ENCODE results near the gene PRAMEF11. TPM values are rescaled to one million over a fixed set of nuclear protein-coding genes. Genes with fewer than 3 reads are reported as not detected.

The PRAMEF11 gene
- not detected in 2 replicates for total RNA-seq

GRCh38 chr1:12831310-12831709 is at the start of gene PRAMEF11:
Gene PRAMEF11, minus strand, starts transcription at chr1:12831410. Its CDS starts 2,621 bp downstream, at chr1:12828789.

DNA sequence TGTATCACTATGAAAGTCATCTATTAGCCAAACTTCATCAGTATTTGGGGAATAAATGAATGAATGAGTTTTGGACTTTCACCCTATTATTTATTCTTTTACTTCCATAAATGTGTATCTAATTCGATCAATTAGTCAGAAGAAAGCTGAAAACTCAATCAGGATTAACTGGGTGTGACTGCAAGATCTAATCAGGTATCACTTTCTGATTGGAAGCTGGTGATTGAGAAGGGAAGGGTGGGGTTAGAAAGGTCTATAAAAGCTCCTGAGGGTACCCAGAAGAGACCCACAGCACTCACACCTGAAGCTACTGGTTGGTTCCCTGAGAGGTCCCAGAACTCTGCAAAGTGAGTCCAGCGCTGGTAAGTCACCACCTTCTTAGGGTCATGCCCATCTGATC is 25.6 kb upstream of the PRAMEF11 start, which contains the start of gene PRAMEF2:
PRAMEF2 (plus strand) TSS at position 301 of the 400 bp plus-strand sequence. CDS start 1,924 bp downstream, outside the sequence.

DNA sequence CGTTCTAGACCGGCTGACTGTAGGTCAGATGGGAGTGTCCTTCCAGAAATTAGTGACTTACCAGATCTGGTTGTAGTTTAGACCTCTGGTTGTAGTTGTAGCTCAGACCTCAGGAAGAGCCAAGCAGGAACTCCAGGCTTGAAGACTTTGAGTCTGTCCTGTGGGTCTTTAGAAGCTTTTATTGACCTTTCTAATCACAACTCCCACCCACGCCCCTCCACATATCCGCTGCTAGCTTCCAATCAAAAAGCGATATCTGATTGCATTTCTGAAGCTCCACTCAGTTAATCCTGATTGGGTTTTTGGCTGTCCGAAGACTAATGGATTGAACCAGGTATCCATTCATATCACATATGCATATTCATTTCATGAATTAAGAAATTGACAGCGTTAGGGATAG is 17.4 kb upstream of the PRAMEF11 start, which contains the start of gene HNRNPCL1:
HNRNPCL1 (minus strand) TSS at position 101 of the 400 bp plus-strand sequence. CDS start 431 bp downstream, outside the sequence.

GRCh38 chr1:12791097-12791496 is 40.1 kb downstream of the PRAMEF11 start, which contains the start of gene PRAMEF1:
Gene PRAMEF1, plus strand, starts transcription at chr1:12791397. Its CDS starts 1,831 bp downstream, at chr1:12793228.

Other genes starting within 250 kb of the PRAMEF11 start
- gene DHRS3, start 213.2 kb downstream of the PRAMEF11 start, total RNA-seq = 37.7 and 61.7 TPM in 2 replicates
- gene AADACL4, start 187.3 kb downstream of the PRAMEF11 start, total RNA-seq = not detected in 2 replicates
- gene AADACL3, start 115.3 kb downstream of the PRAMEF11 start, total RNA-seq = not detected in 2 replicates
- not detected in 2 replicates for gene CFAP107, start 85.2 kb downstream of the PRAMEF11 start, total RNA-seq
- not detected in 2 replicates for gene PRAMEF12, start 57.7 kb downstream of the PRAMEF11 start, total RNA-seq
- gene PRAMEF1, start 40.0 kb downstream of the PRAMEF11 start, total RNA-seq = not detected in 2 replicates
- not detected in 2 replicates for gene HNRNPCL1, start 17.3 kb upstream of the PRAMEF11 start, total RNA-seq
- gene PRAMEF2, start 25.7 kb upstream of the PRAMEF11 start, total RNA-seq = not detected in 2 replicates
- not detected in 2 replicates for gene PRAMEF4, start 54.8 kb upstream of the PRAMEF11 start, total RNA-seq
- not detected in 2 replicates for gene PRAMEF10, start 66.9 kb upstream of the PRAMEF11 start, total RNA-seq
- not detected in 2 replicates for gene PRAMEF7, start 85.2 kb upstream of the PRAMEF11 start, total RNA-seq
- gene PRAMEF6, start 116.2 kb upstream of the PRAMEF11 start, total RNA-seq = not detected in 2 replicates
- not detected in 2 replicates for gene PRAMEF27, start 225.2 kb upstream of the PRAMEF11 start, total RNA-seq
- gene HNRNPCL3, start 229.4 kb upstream of the PRAMEF11 start, total RNA-seq = not detected in 2 replicates
- gene PRAMEF25, start 239.4 kb upstream of the PRAMEF11 start, total RNA-seq = not detected in 2 replicates